CD14-positive monocyte (primary cell): ENCODE measurements around the gene SOBP. TPM values are rescaled to one million over a fixed set of nuclear protein-coding genes. Genes with fewer than 3 reads are reported as not detected.

Experiments
- DNase-seq, 3 donors: peaks; one replicate each; pipeline ENCODE4 v3.0.0-alpha.2; 2011 to 2022
- H2AFZ ChIP-seq: 2 replicates; pipeline ENCODE4 v1.6.0; 2012; ENCODE audit warnings: mild to moderate bottlenecking, low read depth, low read length, inconsistent platforms; ENCODE audit not compliant: insufficient read depth, poor library complexity, severe bottlenecking
- H3K27ac ChIP-seq, 2 donors: 1 replicate in 1 of 2; 2 replicates in 1 of 2; pipeline ENCODE4 v1.5.1; 2012 to 2013; ENCODE audit warnings: low read length in 2 of 2, control low read depth in 1 of 2, inconsistent platforms in 1 of 2, low read depth in 1 of 2, mild to moderate bottlenecking in 1 of 2
- H3K27me3 ChIP-seq, 2 donors: one replicate each; pipeline versions ENCODE4 v1.6.0 to v1.6.1; 2011 to 2013; ENCODE audit warnings: low read length in 2 of 2; ENCODE audit not compliant: control insufficient read depth in 2 of 2, insufficient read depth in 2 of 2
- H3K36me3 ChIP-seq, 2 donors: replicated peaks in 1 of 2; 1 replicate in 1 of 2; 2 replicates in 1 of 2; pipeline versions ENCODE4 v1.5.1 to v1.6.1; 2012 to 2013; ENCODE audit warnings: low read length in 2 of 2, control low read depth in 1 of 2, inconsistent platforms in 1 of 2, mild to moderate bottlenecking in 1 of 2; ENCODE audit not compliant: insufficient read depth in 2 of 2, control insufficient read depth in 1 of 2
- H3K4me1 ChIP-seq, 2 donors: 1 replicate in 1 of 2; 2 replicates in 1 of 2; pipeline versions ENCODE4 v1.5.1 to v1.6.1; 2012 to 2013; ENCODE audit warnings: low read length in 2 of 2, control low read depth in 1 of 2, inconsistent platforms in 1 of 2, mild to moderate bottlenecking in 1 of 2, moderate library complexity in 1 of 2; ENCODE audit not compliant: insufficient read depth in 2 of 2, control insufficient read depth in 1 of 2
- H3K4me2 ChIP-seq: replicated peaks from 2 replicates; pipeline ENCODE3; 2012; ENCODE audit warnings: low read length, moderate library complexity, mild to moderate bottlenecking; ENCODE audit not compliant: poor library complexity, severe bottlenecking; ENCODE audit errors: extremely low read depth
- H3K4me3 ChIP-seq, 3 experiments: fragments of 200-600 bp in 1 of 3; sonication (generic) in 1 of 3; replicated peaks in 1 of 3; 1 replicate in 2 of 3; 2 replicates in 1 of 3; pipeline ENCODE4 v1.5.1; 2011 to 2013; ENCODE audit warnings: low read length in 3 of 3, mild to moderate bottlenecking in 3 of 3, control low read depth in 2 of 3, low read depth in 2 of 3, inconsistent platforms in 1 of 3, moderate library complexity in 1 of 3
- H3K79me2 ChIP-seq: 2 replicates; pipeline ENCODE4 v1.6.0; 2012; ENCODE audit warnings: mild to moderate bottlenecking, control low read depth, inconsistent platforms, low read length, moderate library complexity; ENCODE audit not compliant: insufficient read depth
- H3K9ac ChIP-seq: 2 replicates; pipeline ENCODE4 v1.6.0; 2017; ENCODE audit warnings: low read length, mild to moderate bottlenecking; ENCODE audit not compliant: insufficient read depth, poor library complexity, severe bottlenecking
- H3K9me3 ChIP-seq, 2 donors: replicated peaks in 1 of 2; 1 replicate in 1 of 2; 2 replicates in 1 of 2; pipeline versions ENCODE4 v1.5.1 to v1.6.1; 2012 to 2013; ENCODE audit warnings: low read length in 2 of 2, control low read depth in 1 of 2; ENCODE audit not compliant: control insufficient read depth in 1 of 2, insufficient read depth in 1 of 2
- H4K20me1 ChIP-seq: 2 replicates; pipeline ENCODE4 v1.6.0; 2012; ENCODE audit warnings: mild to moderate bottlenecking, low read length, control low read depth, moderate library complexity; ENCODE audit not compliant: insufficient read depth
- H3K27ac Mint-ChIP-seq, 7 donors: one replicate each; pipeline ENCODE4 v1.8.0; 2020; ENCODE audit warnings: mild to moderate bottlenecking in 7 of 7, mixed read lengths in 7 of 7, moderate library complexity in 6 of 7, inconsistent platforms in 2 of 7
- H3K27me3 Mint-ChIP-seq, 3 donors: one replicate each; pipeline ENCODE4 v1.8.0; 2021 to 2022; ENCODE audit warnings: low read depth in 3 of 3, mild to moderate bottlenecking in 3 of 3, mixed read lengths in 3 of 3, moderate library complexity in 3 of 3, inconsistent platforms in 1 of 3
- H3K36me3 Mint-ChIP-seq, 2 donors: one replicate each; pipeline ENCODE4 v1.8.0; 2020; ENCODE audit warnings: mixed read lengths in 2 of 2, inconsistent platforms in 1 of 2, mild to moderate bottlenecking in 1 of 2
- H3K4me1 Mint-ChIP-seq: one replicate; pipeline ENCODE4 v1.8.0; 2020; ENCODE audit warnings: mild to moderate bottlenecking, mixed read lengths
- H3K4me3 Mint-ChIP-seq, 2 donors: one replicate each; pipeline ENCODE4 v1.8.0; 2020; ENCODE audit warnings: mild to moderate bottlenecking in 2 of 2, mixed read lengths in 2 of 2, moderate library complexity in 1 of 2
- H3K9me3 Mint-ChIP-seq, 7 donors: one replicate each; pipeline ENCODE4 v1.8.0; 2020 to 2022; ENCODE audit warnings: mixed read lengths in 7 of 7, mild to moderate bottlenecking in 6 of 7, moderate library complexity in 6 of 7, inconsistent platforms in 2 of 7
- CTCF ChIP-seq: fragments of 200-600 bp; IDR thresholded peaks from one replicate; pipeline ENCODE4 v1.8.0; 2022; ENCODE audit warnings: antibody characterized with exemption, mild to moderate bottlenecking
- WGBS: methylation state at CpG from one replicate; pipeline ENCODE4 v1.1.5; 2013; ENCODE audit warnings: missing lambda C conversion rate; ENCODE audit not compliant: insufficient coverage; 5-methylcytosine and 5-hydroxymethylcytosine counted together
- intact Hi-C, 2 donors: fragments of 100-400 bp; cut with micrococcal nuclease; formaldehyde crosslinking; loops; one replicate each; pipeline versions ENCODE4 v1.15.0 to v1.15.1; 2023
- polyA plus RNA-seq, 3 donors: library from polyadenylated mRNA; depleted of rRNA in 1 of 3; unstranded in 2 of 3; stranded (reverse) in 1 of 3; fragments of 300-500 nt in 2 of 3; fragments of >200 nt in 1 of 3; fragmentation: Illumina TruSeq in 2 of 3; gene quantifications; 1 replicate in 2 of 3; 2 replicates in 1 of 3; pipeline ENCODE4 v1.2.3, GENCODE V29; 2012 to 2021

SOBP gene
- polyA plus RNA-seq, 3 donors = not detected

GRCh38 chr6:107606407-107606806 lies 116.5 kb downstream of the SOBP start:
- no peak for DNase-seq
- no peak overlapping the region for H3K27ac Mint-ChIP-seq
- Histone ChIP-seq H3K4me2 (no peak overlapping the region), H3K4me1 (no peaks in the 10 kb centered on the region), H2AFZ (no peak overlapping the region), H3K27ac (no peak overlapping the region), H3K4me3 (no peak overlapping the region), H3K36me3 (no peaks in the 10 kb centered on the region), H3K9ac (no peak overlapping the region), H3K27me3 (no peaks in the 10 kb centered on the region), H4K20me1 (no peaks in the 10 kb centered on the region), H3K79me2 (no peaks in the 10 kb centered on the region), H3K9me3 (no peaks in the 10 kb centered on the region)
- H3K27me3 Mint-ChIP-seq = peaks cover 5 to 9% (median 6%) of the 10 kb centered on the region in 3 donors
- H3K9me3 Mint-ChIP-seq = no peaks in the 10 kb centered on the region
- intact Hi-C loops = no loop called here
- no peaks in the 10 kb centered on the region for H3K36me3 Mint-ChIP-seq
- H3K4me1 Mint-ChIP-seq = no peaks in the 10 kb centered on the region
- TF ChIP-seq CTCF = no peak
- no CpG with 5 or more reads among the region's 4 CpGs for WGBS
- no peak overlapping the region for H3K4me3 Mint-ChIP-seq

GRCh38 chr6:107607116-107607515 lies 117.2 kb downstream of the SOBP start:
- H3K36me3 Mint-ChIP-seq = no peaks in the 10 kb centered on the region
- Histone ChIP-seq H3K9ac (no peak overlapping the region), H3K4me3 (no peak overlapping the region), H3K4me2 (no peak overlapping the region), H3K27me3 (no peaks in the 10 kb centered on the region), H2AFZ (no peak overlapping the region), H3K27ac (no peak overlapping the region), H3K9me3 (no peaks in the 10 kb centered on the region), H3K4me1 (no peaks in the 10 kb centered on the region), H3K79me2 (no peaks in the 10 kb centered on the region), H3K36me3 (no peaks in the 10 kb centered on the region), H4K20me1 (no peaks in the 10 kb centered on the region)
- TF ChIP-seq CTCF = no peak
- no peak overlapping the region for H3K4me3 Mint-ChIP-seq
- H3K4me1 Mint-ChIP-seq = no peaks in the 10 kb centered on the region
- H3K27me3 Mint-ChIP-seq = peaks cover 3 to 9% (median 6%) of the 10 kb centered on the region in 3 donors
- no peaks in the 10 kb centered on the region for H3K9me3 Mint-ChIP-seq
- no peak overlapping the region for H3K27ac Mint-ChIP-seq
- WGBS = 100% methylated on average over 3 of the region's 4 CpGs
- intact Hi-C loops = no loop called here
- no peak for DNase-seq
